GM23338 (cell line): ENCODE measurements around the gene SMC4. TPM values are rescaled to one million over a fixed set of nuclear protein-coding genes. Genes with fewer than 3 reads are reported as not detected.

Experiments used
- ATAC-seq: fragments of 200-7000 bp; cut with Tn5 transposase; 3 replicates; pipeline ENCODE4 v1.9.1; 2020
- DNase-seq: peaks from one replicate; pipeline ENCODE4 v3.0.0-alpha.2; 2015; ENCODE audit warnings: low spot score
- H2AFZ ChIP-seq: fragments of 200-600 bp; sonication (generic); 2 replicates; pipeline ENCODE4 v1.8.0; 2016; ENCODE audit warnings: antibody characterized with exemption, mild to moderate bottlenecking, moderate library complexity
- H3F3A ChIP-seq: fragments of 200-600 bp; sonication (generic); replicated peaks from 2 replicates; pipeline ENCODE4 v1.8.0; 2017; ENCODE audit warnings: antibody characterized with exemption, mixed run types, low read depth
- H3K27ac ChIP-seq: fragments of 200-600 bp; sonication (generic); 2 replicates; pipeline ENCODE4 v1.6.1; 2016; ENCODE audit warnings: low read depth
- H3K27me3 ChIP-seq: fragments of 200-600 bp; sonication (generic); 2 replicates; pipeline ENCODE4 v1.8.0; 2016; ENCODE audit warnings: mild to moderate bottlenecking, mixed run types, moderate library complexity; ENCODE audit not compliant: insufficient read depth
- H3K36me3 ChIP-seq: fragments of 200-600 bp; sonication (generic); 2 replicates; pipeline ENCODE4 v1.8.0; 2016; ENCODE audit warnings: mild to moderate bottlenecking; ENCODE audit not compliant: insufficient read depth
- H3K4me1 ChIP-seq: fragments of 200-600 bp; sonication (generic); 2 replicates; pipeline ENCODE4 v1.8.0; 2016; ENCODE audit warnings: mild to moderate bottlenecking, moderate library complexity; ENCODE audit not compliant: insufficient read depth
- H3K4me2 ChIP-seq: fragments of 200-600 bp; sonication (generic); 2 replicates; pipeline ENCODE4 v1.7.1; 2017; ENCODE audit warnings: mixed run types
- H3K4me3 ChIP-seq: fragments of 200-600 bp; sonication (generic); 2 replicates; pipeline ENCODE4 v1.6.1; 2016; ENCODE audit warnings: mixed run types
- H3K79me2 ChIP-seq: fragments of 200-600 bp; sonication (generic); replicated peaks from 2 replicates; pipeline ENCODE4 v1.8.0; 2017; ENCODE audit warnings: mild to moderate bottlenecking; ENCODE audit not compliant: insufficient read depth
- H3K9me2 ChIP-seq: fragments of 200-600 bp; sonication (generic); 2 replicates; pipeline ENCODE4 v1.8.0; 2017; ENCODE audit not compliant: insufficient read depth
- H4K20me1 ChIP-seq: fragments of 200-600 bp; sonication (generic); replicated peaks from 2 replicates; pipeline ENCODE4 v1.8.0; 2017; ENCODE audit warnings: mild to moderate bottlenecking; ENCODE audit not compliant: insufficient read depth
- H3K27ac Mint-ChIP-seq: 2 replicates; pipeline ENCODE4 v1.8.0; 2020; ENCODE audit warnings: inconsistent platforms, mild to moderate bottlenecking, moderate library complexity, mixed read lengths
- H3K27me3 Mint-ChIP-seq: 3 replicates; pipeline ENCODE4 v1.8.0; 2022; ENCODE audit warnings: low read depth, mild to moderate bottlenecking, moderate library complexity, mixed read lengths, inconsistent platforms; ENCODE audit not compliant: insufficient read depth, poor library complexity
- H3K36me3 Mint-ChIP-seq: 3 replicates; pipeline ENCODE4 v1.8.0; 2021; ENCODE audit warnings: low read depth, mild to moderate bottlenecking, inconsistent platforms, moderate library complexity, mixed read lengths
- H3K4me1 Mint-ChIP-seq: 3 replicates; pipeline ENCODE4 v1.8.0; 2020; ENCODE audit warnings: mild to moderate bottlenecking, inconsistent platforms, mixed read lengths
- H3K4me3 Mint-ChIP-seq: 3 replicates; pipeline ENCODE4 v1.8.0; 2021; ENCODE audit warnings: moderate library complexity, mild to moderate bottlenecking, inconsistent platforms, mixed read lengths
- H3K9me3 Mint-ChIP-seq: 3 replicates; pipeline ENCODE4 v1.8.0; 2020; ENCODE audit warnings: moderate library complexity, mild to moderate bottlenecking, inconsistent platforms, mixed read lengths
- CREB1 ChIP-seq: fragments of 250-450 bp; sonication (Bioruptor Pico); IDR thresholded peaks from 2 replicates; pipeline ENCODE4 v1.5.0; 2020; ENCODE audit warnings: low read depth, mild to moderate bottlenecking, moderate library complexity
- CTCF ChIP-seq, 2 experiments: fragments of 200-600 bp in 1 of 2; sonication (generic) in 1 of 2; conservative IDR thresholded peaks; 2 replicates each; pipeline versions ENCODE4 v1.5.1 to v1.6.1; 2016 to 2017; ENCODE audit warnings: antibody characterized with exemption in 2 of 2, low read depth in 2 of 2, mild to moderate bottlenecking in 2 of 2, moderate library complexity in 1 of 2
- ETS1 ChIP-seq: IDR thresholded peaks from 2 replicates; pipeline ENCODE4 v1.6.1; 2016; ENCODE audit warnings: antibody characterized with exemption
- JUNB ChIP-seq: IDR thresholded peaks from one replicate; pipeline ENCODE4 v1.6.1; 2016; ENCODE audit warnings: antibody characterized with exemption; ENCODE audit not compliant: unreplicated experiment
- NANOG ChIP-seq: IDR thresholded peaks from 2 replicates; pipeline ENCODE4 v1.6.1; 2016; ENCODE audit warnings: antibody characterized with exemption, borderline replicate concordance
- POLR2AphosphoS5 ChIP-seq: IDR thresholded peaks from 2 replicates; pipeline ENCODE4 v1.6.1; 2016; ENCODE audit warnings: antibody characterized with exemption, low read depth
- ZNF462 ChIP-seq: fragments of 250-450 bp; sonication (Bioruptor Pico); IDR thresholded peaks from 2 replicates; pipeline ENCODE4 v1.5.0; 2020; ENCODE audit warnings: mild to moderate bottlenecking, moderate library complexity
- polyA plus RNA-seq: library from polyadenylated mRNA; unstranded; fragments of >200 nt; fragmentation: Nextera tagmentation; extraction: Ambion mirVana; gene quantifications from 2 replicates; pipeline ENCODE4 v1.2.1, GENCODE V29; 2016
- total RNA-seq: library from RNA; depleted of rRNA; stranded (reverse); fragments of >200 nt; shearing (Covaris generic); gene quantifications from 2 replicates; pipeline ENCODE4 v1.2.3, GENCODE V29; 2014

The SMC4 gene
- total and polyA plus RNA-seq, 2 experiments from 2014 or later, result 167 to 412 TPM

GRCh38 chr3:160477750-160478149, 78.3 kb downstream of the SMC4 start:
- Histone ChIP-seq H3K27ac (no peak overlapping the region), H3K4me3 (no peak overlapping the region)

More at GRCh38 chr3:160477750-160478149, 78.3 kb downstream of the SMC4 start:
- no peak for TF ChIP-seq CREB1 (CRISPR knock-in tag)
- no peak for TF ChIP-seq ETS1
- no peak for TF ChIP-seq CTCF (conservative IDR thresholded peaks at IDR 0.05; ENCODE audit: low read depth in 2 of 2)
- no peak for TF ChIP-seq ZNF462 (CRISPR knock-in tag)
- TF ChIP-seq POLR2AphosphoS5, result no peak
- TF ChIP-seq NANOG, result no peak
- no peak for TF ChIP-seq JUNB
- Histone ChIP-seq H3F3A (no peaks in the 10 kb centered on the region), H2AFZ (no peak overlapping the region), H3K4me2 (no peak overlapping the region), H3K4me1 (no peaks in the 10 kb centered on the region), H4K20me1 (no peaks in the 10 kb centered on the region), H3K36me3 (no peaks in the 10 kb centered on the region), H3K27me3 (no peaks in the 10 kb centered on the region), H3K79me2 (no peaks in the 10 kb centered on the region), H3K9me2 (0 out of 2 replicates have a peak, but pooled peaks cover 7% of the 10 kb centered on the region)
- Mint-ChIP-seq H3K36me3 (no peaks in the 10 kb centered on the region), H3K27me3 (peaks cover 10% of the 10 kb centered on the region), H3K4me1 (peaks cover under 1% of the 10 kb centered on the region; the same call in 1 of the 3 replicates), H3K27ac (no peak overlapping the region), H3K4me3 (no peak overlapping the region), H3K9me3 (no peaks in the 10 kb centered on the region)
- no peak for ATAC-seq
- DNase-seq, result no peak
